Thymus (tissue), 11 donors: ENCODE measurements around the gene ARL3. TPM values are rescaled to one million over a fixed set of nuclear protein-coding genes. Genes with fewer than 3 reads are reported as not detected.

Experiments used
- DNase-seq, 9 donors: peaks; one replicate each; pipeline ENCODE4 v3.0.0-alpha.2; 2013; ENCODE audit warnings: low spot score in 9 of 9, low read depth in 6 of 9, missing footprints in 1 of 9
- H3K27ac ChIP-seq, 2 donors: one replicate each; pipeline ENCODE4 v1.5.1; 2013; ENCODE audit warnings: control low read depth in 1 of 2, low read depth in 1 of 2, low read length in 1 of 2, mild to moderate bottlenecking in 1 of 2, moderate library complexity in 1 of 2
- H3K27me3 ChIP-seq, 2 donors: one replicate each; pipeline ENCODE4 v1.5.1; 2013; ENCODE audit warnings: low read length in 1 of 2; ENCODE audit not compliant: control insufficient read depth in 2 of 2, insufficient read depth in 1 of 2
- H3K36me3 ChIP-seq, 2 donors: one replicate each; pipeline ENCODE4 v1.5.1; 2013; ENCODE audit warnings: low read length in 1 of 2, mild to moderate bottlenecking in 1 of 2, moderate library complexity in 1 of 2; ENCODE audit not compliant: control insufficient read depth in 2 of 2, insufficient read depth in 2 of 2
- H3K4me1 ChIP-seq, 2 donors: one replicate each; pipeline ENCODE4 v1.5.1; 2013; ENCODE audit warnings: low read length in 2 of 2; ENCODE audit not compliant: control insufficient read depth in 2 of 2, insufficient read depth in 2 of 2
- H3K4me3 ChIP-seq, 2 donors: one replicate each; pipeline ENCODE4 v1.5.1; 2013; ENCODE audit warnings: low read length in 2 of 2, control low read depth in 1 of 2, mild to moderate bottlenecking in 1 of 2
- H3K9me3 ChIP-seq, 2 donors: one replicate each; pipeline ENCODE4 v1.5.1; 2013; ENCODE audit warnings: low read length in 1 of 2, mild to moderate bottlenecking in 1 of 2; ENCODE audit not compliant: control insufficient read depth in 2 of 2, insufficient read depth in 1 of 2
- WGBS: extraction: QIAGEN DNeasy Blood & Tissue Kit; methylation state at CpG from one replicate; pipeline ENCODE4 v1.1.7; 2013; 5-methylcytosine and 5-hydroxymethylcytosine counted together
- polyA plus RNA-seq: library from polyadenylated mRNA; stranded (reverse); fragments of 200-250 nt; gene quantifications from one replicate; pipeline ENCODE4 v1.2.3, GENCODE V29; 2013
- total RNA-seq: library from RNA; stranded (reverse); fragments of 120-200 nt; gene quantifications from one replicate; pipeline ENCODE4 v1.2.4, GENCODE V29; 2013
- donor health status: healthy.

Gene ARL3
- total and polyA plus RNA-seq, 2 donors: 4.7 to 8.3 TPM

GRCh38 chr10:102679596-102679995 lies 34.6 kb downstream of the ARL3 start:
- H3K4me3 ChIP-seq: no peak overlapping the region
- H3K27ac ChIP-seq: no peak overlapping the region
- 99% methylated on average over 4 of the region's 4 CpGs for WGBS
- H3K4me1 ChIP-seq: peaks cover 36 to 59% of the 10 kb centered on the region in 2 donors
- H3K9me3 ChIP-seq: no peaks in the 10 kb centered on the region
- no peak for DNase-seq
- no peaks in the 10 kb centered on the region for H3K27me3 ChIP-seq
- peaks cover 2 to 10% of the 10 kb centered on the region in 2 donors for H3K36me3 ChIP-seq

DNA sequence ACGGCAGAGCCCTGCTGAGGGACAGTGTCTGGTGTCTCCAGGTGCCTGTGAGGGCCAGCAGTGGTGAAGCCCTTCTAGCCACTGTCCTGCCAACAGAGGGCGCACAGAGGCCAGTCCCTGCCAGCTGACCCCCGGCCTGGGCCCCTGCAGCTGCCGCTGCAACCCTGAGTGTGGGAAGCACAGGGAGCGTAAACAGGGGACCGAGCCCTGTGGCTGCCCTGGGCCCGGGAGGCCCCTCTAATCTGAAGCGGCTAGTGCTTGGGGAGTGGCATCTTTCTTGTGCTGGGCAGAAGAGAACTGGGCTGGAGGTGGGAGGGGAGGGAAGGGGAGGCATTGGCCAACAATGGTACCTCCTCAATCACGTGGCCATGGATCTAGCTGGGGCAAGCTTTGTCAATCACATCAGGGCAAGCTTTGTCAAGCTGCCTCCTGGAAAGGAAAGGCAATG lies 35.3 kb downstream of the ARL3 start:
- WGBS: 41% methylated on average over 9 of the region's 9 CpGs

GRCh38 chr10:102678068-102678400 lies 36.2 kb downstream of the ARL3 start:
- DNase-seq: no peak
- Histone ChIP-seq H3K4me3 (no peak overlapping the region), H3K36me3 (peaks cover 2 to 4% of the 10 kb centered on the region in 2 donors), H3K27ac (no peak overlapping the region), H3K4me1 (peaks cover 47 to 74% of the 10 kb centered on the region in 2 donors), H3K9me3 (no peaks in the 10 kb centered on the region), H3K27me3 (no peaks in the 10 kb centered on the region)
- 95% methylated on average over 9 of the region's 9 CpGs for WGBS

More for the DNA sequence above, 35.3 kb downstream of the ARL3 start:
- no peaks in the 10 kb centered on the region for H3K9me3 ChIP-seq
- peak overlapping the region in 1 of 2 donors; percentile 53 for H3K27ac ChIP-seq
- peaks cover 39 to 66% of the 10 kb centered on the region in 2 donors for H3K4me1 ChIP-seq
- no peak overlapping the region for H3K4me3 ChIP-seq
- peaks cover 2 to 8% of the 10 kb centered on the region in 2 donors for H3K36me3 ChIP-seq
- DNase-seq: peak in 1 of 9 donors; percentile 26
- no peaks in the 10 kb centered on the region for H3K27me3 ChIP-seq

DNA sequence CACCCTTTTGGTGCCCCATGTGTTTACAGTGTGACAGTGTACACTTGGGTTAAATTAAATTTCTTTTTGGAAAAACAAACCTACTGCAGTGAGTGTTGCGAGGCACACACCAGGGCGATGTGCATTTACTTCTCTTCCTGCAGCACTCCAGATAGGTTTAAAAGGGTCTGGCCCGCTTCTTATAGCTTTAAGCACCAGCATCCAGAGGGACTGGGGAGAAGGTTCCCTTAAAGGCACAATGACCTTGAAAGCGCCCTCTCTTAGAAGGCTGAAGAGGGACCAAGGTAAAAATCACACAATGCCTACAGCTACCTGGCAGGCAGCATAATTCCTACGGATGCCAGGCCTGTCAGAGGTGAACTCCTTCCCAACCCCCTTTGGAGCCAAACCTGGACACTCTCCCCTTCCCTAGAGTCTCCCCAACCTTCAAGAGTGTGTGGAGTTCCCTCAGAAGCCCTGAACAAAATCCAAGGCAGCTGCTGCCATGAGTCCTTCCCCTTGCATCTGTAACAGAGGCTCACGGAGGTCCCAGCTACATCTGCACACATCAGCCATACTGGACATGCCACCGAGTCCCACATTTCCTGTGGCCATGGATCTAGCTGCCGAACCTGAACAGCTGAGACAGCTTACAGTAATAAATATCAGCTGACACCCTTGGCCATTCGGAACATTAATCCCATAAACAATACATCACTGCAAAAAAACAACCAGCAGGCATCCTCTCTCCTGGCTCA lies 36.7 kb downstream of the ARL3 start:
- Histone ChIP-seq H3K4me3 (no peak overlapping the region), H3K27ac (peak overlapping the region in 1 of 2 donors; percentile 52), H3K27me3 (no peaks in the 10 kb centered on the region), H3K36me3 (peaks cover 0 to 4% of the 10 kb centered on the region in 2 donors), H3K9me3 (no peaks in the 10 kb centered on the region), H3K4me1 (peaks cover 53 to 79% of the 10 kb centered on the region in 2 donors)
- 88% methylated on average over 9 of the region's 9 CpGs for WGBS
- no peak for DNase-seq

GRCh38 chr10:102676534-102677315 lies 37.5 kb downstream of the ARL3 start:
- peaks cover 0 to 4% of the 10 kb centered on the region in 2 donors for H3K36me3 ChIP-seq
- no peak for DNase-seq
- peak overlapping the region; percentile 38 to 40 for H3K27ac ChIP-seq
- H3K9me3 ChIP-seq: no peaks in the 10 kb centered on the region
- WGBS: 91% methylated on average over 9 of the region's 9 CpGs
- H3K4me3 ChIP-seq: no peak overlapping the region
- H3K27me3 ChIP-seq: no peaks in the 10 kb centered on the region
- H3K4me1 ChIP-seq: peaks cover 55 to 82% of the 10 kb centered on the region in 2 donors

- WGBS: 46% methylated on average over 16 of the region's 16 CpGs
- Histone ChIP-seq H3K4me1 (peaks cover 59 to 88% of the 10 kb centered on the region in 2 donors), H3K36me3 (no peaks in the 10 kb centered on the region), H3K27ac (peak overlapping the region; percentile 89 to 98), H3K4me3 (no peak overlapping the region), H3K27me3 (no peaks in the 10 kb centered on the region), H3K9me3 (no peaks in the 10 kb centered on the region)
- no peak for DNase-seq
These were observed 38.3 kb downstream of the ARL3 start for GRCh38 chr10:102675666-102676533.

GRCh38 chr10:102675011-102675665 lies 39.1 kb downstream of the ARL3 start:
- no peaks in the 10 kb centered on the region for H3K36me3 ChIP-seq
- peak overlapping the region; percentile 89 to 98 for H3K27ac ChIP-seq
- H3K4me3 ChIP-seq: peak overlapping the region; percentile 36 to 57
- WGBS: 56% methylated on average over 8 of the region's 8 CpGs
- H3K9me3 ChIP-seq: no peaks in the 10 kb centered on the region
- peak in 1 of 9 donors; percentile 60 for DNase-seq
- H3K4me1 ChIP-seq: peaks cover 66 to 95% of the 10 kb centered on the region in 2 donors
- no peaks in the 10 kb centered on the region for H3K27me3 ChIP-seq

GRCh38 chr10:102674566-102674965 lies 39.6 kb downstream of the ARL3 start:
- 4% methylated on average over 2 of the region's 2 CpGs for WGBS
- Histone ChIP-seq H3K9me3 (no peaks in the 10 kb centered on the region), H3K4me3 (peak overlapping the region; percentile 36 to 57), H3K27ac (peak overlapping the region; percentile 89 to 98), H3K36me3 (no peaks in the 10 kb centered on the region), H3K27me3 (no peaks in the 10 kb centered on the region), H3K4me1 (peaks cover 72 to 100% of the 10 kb centered on the region in 2 donors)
- peak in 8 of 9 donors; percentile 61 to 93 (median 78) for DNase-seq
